WTC11 (cell line): ENCODE results near the gene BUD23. TPM values are rescaled to one million over a fixed set of nuclear protein-coding genes. Genes with fewer than 3 reads are reported as not detected.

Experiments used
- ATF1 ChIP-seq: sonication (generic); formaldehyde crosslinking; IDR thresholded peaks from 2 replicates; pipeline ENCODE4 v1.8.1; 2023; ENCODE audit warnings: mild to moderate bottlenecking, moderate library complexity, missing genetic modification reagents
- ELF4 ChIP-seq: sonication (generic); formaldehyde crosslinking; IDR thresholded peaks from 2 replicates; pipeline ENCODE4 v1.8.1; 2022; ENCODE audit warnings: low read depth, mild to moderate bottlenecking, moderate library complexity, missing genetic modification reagents
- HMGA2 ChIP-seq: fragments of 250-450 bp; sonication (Bioruptor Pico); IDR thresholded peaks from 2 replicates; pipeline ENCODE4 v1.4.0; 2021; ENCODE audit warnings: mild to moderate bottlenecking, moderate library complexity
- NFATC4 ChIP-seq: fragments of 250-450 bp; sonication (Bioruptor Pico); IDR thresholded peaks from 2 replicates; pipeline ENCODE4 v1.9.0; 2021; ENCODE audit warnings: mild to moderate bottlenecking
- NFYB ChIP-seq: sonication (generic); formaldehyde crosslinking; conservative IDR thresholded peaks from 2 replicates; pipeline ENCODE4 v1.8.0; 2022; ENCODE audit warnings: low read depth, missing genetic modification reagents
- PRRX2 ChIP-seq: fragments of 250-450 bp; sonication (Bioruptor Pico); IDR thresholded peaks from 2 replicates; pipeline ENCODE4 v1.8.0; 2021; ENCODE audit warnings: mild to moderate bottlenecking
- SMAD4 ChIP-seq: sonication (generic); formaldehyde crosslinking; IDR thresholded peaks from 2 replicates; pipeline ENCODE4 v1.8.0; 2022; ENCODE audit warnings: mild to moderate bottlenecking, missing genetic modification reagents
- SP1 ChIP-seq: sonication (generic); formaldehyde crosslinking; conservative IDR thresholded peaks from 2 replicates; pipeline ENCODE4 v1.8.1; 2022; ENCODE audit warnings: missing genetic modification reagents
- ZBTB21 ChIP-seq: sonication (generic); formaldehyde crosslinking; IDR thresholded peaks from 2 replicates; pipeline ENCODE4 v1.8.1; 2023; ENCODE audit warnings: mild to moderate bottlenecking, missing genetic modification reagents, borderline replicate concordance
- total RNA-seq: library from RNA; stranded (reverse); gene quantifications from 3 replicates; pipeline ENCODE4 v1.2.3, GENCODE V29; 2021
- TF ChIP-seq, protein P1 (sequence below): sonication (generic); formaldehyde crosslinking; IDR thresholded peaks from 2 replicates; pipeline ENCODE4 v1.8.0; 2023; ENCODE audit warnings: missing genetic modification reagents, mild to moderate bottlenecking, borderline replicate concordance
- TF ChIP-seq, protein P2 (sequence below): sonication (generic); formaldehyde crosslinking; IDR thresholded peaks from 2 replicates; pipeline ENCODE4 v1.8.1; 2022; ENCODE audit warnings: missing genetic modification reagents, borderline replicate concordance
- TF ChIP-seq, protein P3 (sequence below): fragments of 250-450 bp; sonication (Bioruptor Pico); IDR thresholded peaks from 2 replicates; pipeline ENCODE4 v1.9.0; 2021; ENCODE audit warnings: mild to moderate bottlenecking
- TF ChIP-seq, protein P4 (sequence below): sonication (generic); formaldehyde crosslinking; IDR thresholded peaks from 2 replicates; pipeline ENCODE4 v1.8.1; 2022; ENCODE audit warnings: mild to moderate bottlenecking, moderate library complexity, missing genetic modification reagents
- TF ChIP-seq, protein P5 (sequence below): sonication (generic); formaldehyde crosslinking; IDR thresholded peaks from 2 replicates; pipeline ENCODE4 v1.8.1; 2022; ENCODE audit warnings: low read depth, mild to moderate bottlenecking, moderate library complexity, missing genetic modification reagents, borderline replicate concordance
- TF ChIP-seq, protein P6 (sequence below): sonication (generic); formaldehyde crosslinking; IDR thresholded peaks from 2 replicates; pipeline ENCODE4 v1.8.0; 2022; ENCODE audit warnings: mild to moderate bottlenecking, missing genetic modification reagents
- TF ChIP-seq, protein P7 (sequence below): sonication (generic); formaldehyde crosslinking; conservative IDR thresholded peaks from 2 replicates; pipeline ENCODE4 v1.8.1; 2023; ENCODE audit warnings: mild to moderate bottlenecking, low read depth, missing genetic modification reagents, moderate library complexity

Gene BUD23
- total RNA-seq, 1 experiment from 2014 or later: 91.9 TPM

DNA sequence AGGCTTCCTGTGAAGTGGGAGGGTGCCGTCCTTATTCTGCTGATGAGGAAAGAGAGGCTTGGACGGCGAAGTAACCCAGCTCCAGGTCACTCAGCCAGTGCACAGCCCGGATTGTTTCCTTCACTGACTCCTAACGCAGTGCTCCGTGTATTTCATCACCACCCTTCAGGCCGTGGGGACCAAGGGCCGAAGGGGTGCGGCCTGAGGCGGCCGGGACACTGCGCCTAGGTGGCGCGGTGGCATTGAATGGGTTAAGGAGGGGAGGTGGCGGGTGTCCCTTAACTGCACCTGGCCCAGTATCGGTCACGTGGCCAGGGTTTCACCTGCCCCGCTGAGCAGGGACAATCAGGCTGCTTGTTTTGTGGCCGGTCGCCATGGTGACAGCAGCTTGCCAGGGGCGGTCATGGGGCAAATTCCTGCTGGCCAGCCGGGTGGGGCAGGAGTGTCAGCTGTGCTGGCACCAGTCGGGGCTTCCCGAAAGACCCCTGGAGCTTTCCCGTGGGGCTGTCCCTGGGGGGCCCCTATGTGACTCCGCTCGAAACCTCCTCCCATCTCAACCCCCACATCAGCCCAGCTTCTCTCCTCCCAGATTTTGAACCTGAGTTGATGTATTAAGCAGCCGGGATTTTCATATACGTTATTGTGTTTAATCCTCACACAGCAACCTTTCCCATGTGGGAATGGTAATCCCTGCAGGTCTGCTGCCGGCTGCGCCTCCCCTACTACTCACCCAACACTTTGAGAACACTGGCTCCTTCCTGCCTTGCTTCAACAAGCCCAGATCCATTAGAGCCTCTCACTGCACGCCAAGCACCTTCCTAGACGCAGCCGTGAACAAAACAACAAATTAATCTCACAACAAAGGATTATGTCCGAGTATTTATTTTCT lies 59.6 kb downstream of the BUD23 start (continued):
- TF ChIP-seq, protein P1, sequence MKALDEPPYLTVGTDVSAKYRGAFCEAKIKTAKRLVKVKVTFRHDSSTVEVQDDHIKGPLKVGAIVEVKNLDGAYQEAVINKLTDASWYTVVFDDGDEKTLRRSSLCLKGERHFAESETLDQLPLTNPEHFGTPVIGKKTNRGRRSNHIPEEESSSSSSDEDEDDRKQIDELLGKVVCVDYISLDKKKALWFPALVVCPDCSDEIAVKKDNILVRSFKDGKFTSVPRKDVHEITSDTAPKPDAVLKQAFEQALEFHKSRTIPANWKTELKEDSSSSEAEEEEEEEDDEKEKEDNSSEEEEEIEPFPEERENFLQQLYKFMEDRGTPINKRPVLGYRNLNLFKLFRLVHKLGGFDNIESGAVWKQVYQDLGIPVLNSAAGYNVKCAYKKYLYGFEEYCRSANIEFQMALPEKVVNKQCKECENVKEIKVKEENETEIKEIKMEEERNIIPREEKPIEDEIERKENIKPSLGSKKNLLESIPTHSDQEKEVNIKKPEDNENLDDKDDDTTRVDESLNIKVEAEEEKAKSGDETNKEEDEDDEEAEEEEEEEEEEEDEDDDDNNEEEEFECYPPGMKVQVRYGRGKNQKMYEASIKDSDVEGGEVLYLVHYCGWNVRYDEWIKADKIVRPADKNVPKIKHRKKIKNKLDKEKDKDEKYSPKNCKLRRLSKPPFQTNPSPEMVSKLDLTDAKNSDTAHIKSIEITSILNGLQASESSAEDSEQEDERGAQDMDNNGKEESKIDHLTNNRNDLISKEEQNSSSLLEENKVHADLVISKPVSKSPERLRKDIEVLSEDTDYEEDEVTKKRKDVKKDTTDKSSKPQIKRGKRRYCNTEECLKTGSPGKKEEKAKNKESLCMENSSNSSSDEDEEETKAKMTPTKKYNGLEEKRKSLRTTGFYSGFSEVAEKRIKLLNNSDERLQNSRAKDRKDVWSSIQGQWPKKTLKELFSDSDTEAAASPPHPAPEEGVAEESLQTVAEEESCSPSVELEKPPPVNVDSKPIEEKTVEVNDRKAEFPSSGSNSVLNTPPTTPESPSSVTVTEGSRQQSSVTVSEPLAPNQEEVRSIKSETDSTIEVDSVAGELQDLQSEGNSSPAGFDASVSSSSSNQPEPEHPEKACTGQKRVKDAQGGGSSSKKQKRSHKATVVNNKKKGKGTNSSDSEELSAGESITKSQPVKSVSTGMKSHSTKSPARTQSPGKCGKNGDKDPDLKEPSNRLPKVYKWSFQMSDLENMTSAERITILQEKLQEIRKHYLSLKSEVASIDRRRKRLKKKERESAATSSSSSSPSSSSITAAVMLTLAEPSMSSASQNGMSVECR (CRISPR knock-in tag): no peak
- no peak; the same call in none of the 2 replicates for TF ChIP-seq ZBTB21
- TF ChIP-seq SMAD4 (CRISPR knock-in tag): no peak
- TF ChIP-seq NFYB (CRISPR knock-in tag): no peak
- no peak for TF ChIP-seq HMGA2 (CRISPR knock-in tag)
- TF ChIP-seq, protein P2, sequence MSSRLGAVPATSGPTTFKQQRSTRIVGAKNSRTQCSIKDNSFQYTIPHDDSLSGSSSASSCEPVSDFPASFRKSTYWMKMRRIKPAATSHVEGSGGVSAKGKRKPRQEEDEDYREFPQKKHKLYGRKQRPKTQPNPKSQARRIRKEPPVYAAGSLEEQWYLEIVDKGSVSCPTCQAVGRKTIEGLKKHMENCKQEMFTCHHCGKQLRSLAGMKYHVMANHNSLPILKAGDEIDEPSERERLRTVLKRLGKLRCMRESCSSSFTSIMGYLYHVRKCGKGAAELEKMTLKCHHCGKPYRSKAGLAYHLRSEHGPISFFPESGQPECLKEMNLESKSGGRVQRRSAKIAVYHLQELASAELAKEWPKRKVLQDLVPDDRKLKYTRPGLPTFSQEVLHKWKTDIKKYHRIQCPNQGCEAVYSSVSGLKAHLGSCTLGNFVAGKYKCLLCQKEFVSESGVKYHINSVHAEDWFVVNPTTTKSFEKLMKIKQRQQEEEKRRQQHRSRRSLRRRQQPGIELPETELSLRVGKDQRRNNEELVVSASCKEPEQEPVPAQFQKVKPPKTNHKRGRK (CRISPR knock-in tag): no peak
- TF ChIP-seq, protein P3, sequence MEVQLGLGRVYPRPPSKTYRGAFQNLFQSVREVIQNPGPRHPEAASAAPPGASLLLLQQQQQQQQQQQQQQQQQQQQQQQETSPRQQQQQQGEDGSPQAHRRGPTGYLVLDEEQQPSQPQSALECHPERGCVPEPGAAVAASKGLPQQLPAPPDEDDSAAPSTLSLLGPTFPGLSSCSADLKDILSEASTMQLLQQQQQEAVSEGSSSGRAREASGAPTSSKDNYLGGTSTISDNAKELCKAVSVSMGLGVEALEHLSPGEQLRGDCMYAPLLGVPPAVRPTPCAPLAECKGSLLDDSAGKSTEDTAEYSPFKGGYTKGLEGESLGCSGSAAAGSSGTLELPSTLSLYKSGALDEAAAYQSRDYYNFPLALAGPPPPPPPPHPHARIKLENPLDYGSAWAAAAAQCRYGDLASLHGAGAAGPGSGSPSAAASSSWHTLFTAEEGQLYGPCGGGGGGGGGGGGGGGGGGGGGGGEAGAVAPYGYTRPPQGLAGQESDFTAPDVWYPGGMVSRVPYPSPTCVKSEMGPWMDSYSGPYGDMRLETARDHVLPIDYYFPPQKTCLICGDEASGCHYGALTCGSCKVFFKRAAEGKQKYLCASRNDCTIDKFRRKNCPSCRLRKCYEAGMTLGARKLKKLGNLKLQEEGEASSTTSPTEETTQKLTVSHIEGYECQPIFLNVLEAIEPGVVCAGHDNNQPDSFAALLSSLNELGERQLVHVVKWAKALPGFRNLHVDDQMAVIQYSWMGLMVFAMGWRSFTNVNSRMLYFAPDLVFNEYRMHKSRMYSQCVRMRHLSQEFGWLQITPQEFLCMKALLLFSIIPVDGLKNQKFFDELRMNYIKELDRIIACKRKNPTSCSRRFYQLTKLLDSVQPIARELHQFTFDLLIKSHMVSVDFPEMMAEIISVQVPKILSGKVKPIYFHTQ (CRISPR knock-in tag): peak; percentile 78; the same call in 1 of the 2 replicates
- TF ChIP-seq SP1: peak; percentile 78; the same call in 1 of the 2 replicates
- TF ChIP-seq, protein P4, sequence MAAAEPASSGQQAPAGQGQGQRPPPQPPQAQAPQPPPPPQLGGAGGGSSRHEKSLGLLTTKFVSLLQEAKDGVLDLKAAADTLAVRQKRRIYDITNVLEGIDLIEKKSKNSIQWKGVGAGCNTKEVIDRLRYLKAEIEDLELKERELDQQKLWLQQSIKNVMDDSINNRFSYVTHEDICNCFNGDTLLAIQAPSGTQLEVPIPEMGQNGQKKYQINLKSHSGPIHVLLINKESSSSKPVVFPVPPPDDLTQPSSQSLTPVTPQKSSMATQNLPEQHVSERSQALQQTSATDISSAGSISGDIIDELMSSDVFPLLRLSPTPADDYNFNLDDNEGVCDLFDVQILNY (CRISPR knock-in tag): no peak
- TF ChIP-seq NFATC4: 0 out of 2 replicates have a peak, but pooled peaks have one; percentile 47
- TF ChIP-seq, protein P5, sequence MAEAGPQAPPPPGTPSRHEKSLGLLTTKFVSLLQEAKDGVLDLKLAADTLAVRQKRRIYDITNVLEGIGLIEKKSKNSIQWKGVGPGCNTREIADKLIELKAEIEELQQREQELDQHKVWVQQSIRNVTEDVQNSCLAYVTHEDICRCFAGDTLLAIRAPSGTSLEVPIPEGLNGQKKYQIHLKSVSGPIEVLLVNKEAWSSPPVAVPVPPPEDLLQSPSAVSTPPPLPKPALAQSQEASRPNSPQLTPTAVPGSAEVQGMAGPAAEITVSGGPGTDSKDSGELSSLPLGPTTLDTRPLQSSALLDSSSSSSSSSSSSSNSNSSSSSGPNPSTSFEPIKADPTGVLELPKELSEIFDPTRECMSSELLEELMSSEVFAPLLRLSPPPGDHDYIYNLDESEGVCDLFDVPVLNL: no peak
- peak; percentile 50; the same call in 1 of the 2 replicates for TF ChIP-seq PRRX2 (CRISPR knock-in tag)
- TF ChIP-seq, protein P6, sequence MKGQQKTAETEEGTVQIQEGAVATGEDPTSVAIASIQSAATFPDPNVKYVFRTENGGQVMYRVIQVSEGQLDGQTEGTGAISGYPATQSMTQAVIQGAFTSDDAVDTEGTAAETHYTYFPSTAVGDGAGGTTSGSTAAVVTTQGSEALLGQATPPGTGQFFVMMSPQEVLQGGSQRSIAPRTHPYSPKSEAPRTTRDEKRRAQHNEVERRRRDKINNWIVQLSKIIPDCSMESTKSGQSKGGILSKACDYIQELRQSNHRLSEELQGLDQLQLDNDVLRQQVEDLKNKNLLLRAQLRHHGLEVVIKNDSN (CRISPR knock-in tag): peak; percentile 99
- TF ChIP-seq, protein P7, sequence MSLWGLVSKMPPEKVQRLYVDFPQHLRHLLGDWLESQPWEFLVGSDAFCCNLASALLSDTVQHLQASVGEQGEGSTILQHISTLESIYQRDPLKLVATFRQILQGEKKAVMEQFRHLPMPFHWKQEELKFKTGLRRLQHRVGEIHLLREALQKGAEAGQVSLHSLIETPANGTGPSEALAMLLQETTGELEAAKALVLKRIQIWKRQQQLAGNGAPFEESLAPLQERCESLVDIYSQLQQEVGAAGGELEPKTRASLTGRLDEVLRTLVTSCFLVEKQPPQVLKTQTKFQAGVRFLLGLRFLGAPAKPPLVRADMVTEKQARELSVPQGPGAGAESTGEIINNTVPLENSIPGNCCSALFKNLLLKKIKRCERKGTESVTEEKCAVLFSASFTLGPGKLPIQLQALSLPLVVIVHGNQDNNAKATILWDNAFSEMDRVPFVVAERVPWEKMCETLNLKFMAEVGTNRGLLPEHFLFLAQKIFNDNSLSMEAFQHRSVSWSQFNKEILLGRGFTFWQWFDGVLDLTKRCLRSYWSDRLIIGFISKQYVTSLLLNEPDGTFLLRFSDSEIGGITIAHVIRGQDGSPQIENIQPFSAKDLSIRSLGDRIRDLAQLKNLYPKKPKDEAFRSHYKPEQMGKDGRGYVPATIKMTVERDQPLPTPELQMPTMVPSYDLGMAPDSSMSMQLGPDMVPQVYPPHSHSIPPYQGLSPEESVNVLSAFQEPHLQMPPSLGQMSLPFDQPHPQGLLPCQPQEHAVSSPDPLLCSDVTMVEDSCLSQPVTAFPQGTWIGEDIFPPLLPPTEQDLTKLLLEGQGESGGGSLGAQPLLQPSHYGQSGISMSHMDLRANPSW (CRISPR knock-in tag): no peak
- no peak for TF ChIP-seq ATF1 (CRISPR knock-in tag)
- TF ChIP-seq ELF4: no peak
